Activated CD4-positive, alpha-beta T cell treated with anti-CD3 and anti-CD28 coated beads, Interleukin-2, amount 50 U/mL, for 16 hours (primary cell): ENCODE measurements around the gene CNKSR3.
A peak's percentile ranks its signal among the peaks of the same experiment; 100 is the strongest.

Source experiments
- DNase-seq: peaks from one replicate; pipeline ENCODE4 v3.0.0-alpha.2; 2020

Gene CNKSR3

GRCh38 chr6:154500769-154501577 is 9.5 kb downstream of the CNKSR3 start:
- DNase-seq = no peak

GRCh38 chr6:154499855-154500589 is 10.5 kb downstream of the CNKSR3 start:
- no peak for DNase-seq

- no peak for DNase-seq
Measured at GRCh38 chr6:154498340-154498934, 12.0 kb downstream of the CNKSR3 start.

- DNase-seq = no peak
Measured at GRCh38 chr6:154496793-154497517, 13.5 kb downstream of the CNKSR3 start.

- no peak for DNase-seq
Measured at GRCh38 chr6:154496186-154496585, 14.3 kb downstream of the CNKSR3 start.

GRCh38 chr6:154494592-154495311 is 15.7 kb downstream of the CNKSR3 start:
- no peak for DNase-seq

GRCh38 chr6:154491567-154492470 is 18.7 kb downstream of the CNKSR3 start:
- DNase-seq = peak; percentile 1

- DNase-seq = no peak
Measured at GRCh38 chr6:154489822-154490221, 20.7 kb downstream of the CNKSR3 start.

GRCh38 chr6:154488802-154489437 is 21.6 kb downstream of the CNKSR3 start:
- DNase-seq = no peak

GRCh38 chr6:154488248-154488593 is 22.3 kb downstream of the CNKSR3 start:
- no peak for DNase-seq

GRCh38 chr6:154487367-154488247 is 22.9 kb downstream of the CNKSR3 start:
- no peak for DNase-seq

GRCh38 chr6:154485815-154486214 is 24.7 kb downstream of the CNKSR3 start:
- no peak for DNase-seq

- no peak for DNase-seq
Measured at GRCh38 chr6:154484942-154485341, 25.5 kb downstream of the CNKSR3 start.

GRCh38 chr6:154482858-154483257 is 27.6 kb downstream of the CNKSR3 start:
- DNase-seq = no peak

GRCh38 chr6:154481521-154482013 is 28.9 kb downstream of the CNKSR3 start:
- no peak for DNase-seq

- DNase-seq = no peak
Measured at GRCh38 chr6:154479771-154480639, 30.5 kb downstream of the CNKSR3 start.

- no peak for DNase-seq
Measured at GRCh38 chr6:154479351-154479769, 31.1 kb downstream of the CNKSR3 start.

GRCh38 chr6:154478701-154479060 is 31.8 kb downstream of the CNKSR3 start:
- no peak for DNase-seq
